B cell (primary cell): ENCODE measurements around the gene RAB15. TPM values are rescaled to one million over a fixed set of nuclear protein-coding genes. Genes with fewer than 3 reads are reported as not detected.

Source experiments
- ATAC-seq: fragments of 200-7000 bp; cut with Tn5 transposase; one replicate; pipeline ENCODE4 v1.10.0; 2021; ENCODE audit warnings: low read depth, mild to moderate bottlenecking, moderate number of reproducible peaks, moderate library complexity
- CTCF ChIA-PET: fragments of 350-600 bp; sonication (Branson Sonifier 250); formaldehyde crosslinking; loops from one replicate; lab custom pipeline; 2021; ENCODE audit warnings: antibody characterized with exemption, inconsistent platforms; lab: Charles Lee
- POLR2A ChIA-PET: fragments of 350-600 bp; sonication (Branson Sonifier 250); formaldehyde crosslinking; loops from one replicate; lab custom pipeline; 2021; ENCODE audit warnings: antibody characterized with exemption; lab: Charles Lee
- DNase-seq: peaks from one replicate; pipeline ENCODE4 v3.0.0; 2013
- H2AFZ ChIP-seq: 2 replicates; pipeline ENCODE4 v1.6.1; 2012; ENCODE audit warnings: mild to moderate bottlenecking, low read depth, low read length; ENCODE audit not compliant: insufficient read depth, poor library complexity, severe bottlenecking
- H3K27ac ChIP-seq, 2 donors: 1 replicate in 1 of 2; 2 replicates in 1 of 2; pipeline ENCODE4 v1.5.1; 2012 to 2013; ENCODE audit warnings: low read length in 2 of 2, mild to moderate bottlenecking in 2 of 2, moderate library complexity in 1 of 2
- H3K27me3 ChIP-seq, 4 experiments: fragments of 200-600 bp in 1 of 4; sonication (generic) in 1 of 4; replicated peaks in 1 of 4; 1 replicate in 2 of 4; 2 replicates in 2 of 4; pipeline versions ENCODE4 v1.6.1 to v1.7.0; 2013 to 2016; ENCODE audit warnings: low read length in 3 of 4, mild to moderate bottlenecking in 2 of 4, mixed read lengths in 1 of 4, moderate library complexity in 1 of 4; ENCODE audit not compliant: insufficient read depth in 4 of 4, control insufficient read depth in 3 of 4; ENCODE audit errors: control extremely low read depth in 1 of 4
- H3K36me3 ChIP-seq, 2 experiments: replicated peaks in 1 of 2; 1 replicate in 1 of 2; 2 replicates in 1 of 2; pipeline versions ENCODE4 v1.6.1 to v1.7.1; 2013; ENCODE audit warnings: low read length in 1 of 2; ENCODE audit not compliant: insufficient read depth in 2 of 2, control insufficient read depth in 1 of 2; ENCODE audit errors: control extremely low read depth in 1 of 2, extremely low read depth in 1 of 2
- H3K4me1 ChIP-seq, 2 donors: fragments of 200-600 bp in 1 of 2; sonication (generic) in 1 of 2; 1 replicate in 1 of 2; 2 replicates in 1 of 2; pipeline versions ENCODE4 v1.5.1 to v1.6.1; 2013 to 2017; ENCODE audit warnings: low read length in 2 of 2; ENCODE audit not compliant: control insufficient read depth in 2 of 2, insufficient read depth in 2 of 2
- H3K4me2 ChIP-seq: replicated peaks from 2 replicates; pipeline ENCODE3; 2012; ENCODE audit warnings: mild to moderate bottlenecking, low read depth, low read length; ENCODE audit not compliant: poor library complexity, severe bottlenecking
- H3K4me3 ChIP-seq, 5 experiments: fragments of 200-600 bp in 1 of 5; sonication (generic) in 1 of 5; 1 replicate in 3 of 5; 2 replicates in 2 of 5; pipeline versions ENCODE4 v1.5.1 to v1.7.0; 2011 to 2016; ENCODE audit warnings: low read length in 4 of 5, mild to moderate bottlenecking in 4 of 5, low read depth in 2 of 5, control low read depth in 1 of 5, moderate library complexity in 1 of 5; ENCODE audit not compliant: insufficient read depth in 1 of 5; ENCODE audit errors: control extremely low read depth in 1 of 5, extremely low read depth in 1 of 5
- H3K79me2 ChIP-seq: fragments of 200-600 bp; sonication (generic); one replicate; pipeline ENCODE4 v1.6.0; 2016; ENCODE audit warnings: low read length; ENCODE audit not compliant: control insufficient read depth, insufficient read depth
- H3K9ac ChIP-seq: fragments of 200-600 bp; sonication (generic); 2 replicates; pipeline ENCODE4 v1.6.1; 2017; ENCODE audit warnings: mild to moderate bottlenecking, low read length, moderate library complexity
- H3K9me3 ChIP-seq, 3 donors: one replicate each; pipeline versions ENCODE4 v1.6.1 to v1.7.1; 2013; ENCODE audit warnings: low read length in 2 of 3; ENCODE audit not compliant: control insufficient read depth in 2 of 3, insufficient read depth in 1 of 3; ENCODE audit errors: control extremely low read depth in 1 of 3
- H4K20me1 ChIP-seq: 2 replicates; pipeline ENCODE4 v1.6.0; 2012; ENCODE audit warnings: mild to moderate bottlenecking, low read length; ENCODE audit not compliant: insufficient read depth, control insufficient read depth, poor library complexity, severe bottlenecking
- H3K27ac Mint-ChIP-seq: one replicate; pipeline ENCODE4 v1.8.0; 2021; ENCODE audit warnings: mixed read lengths
- H3K27me3 Mint-ChIP-seq: one replicate; pipeline ENCODE4 v1.8.0; 2021; ENCODE audit warnings: mixed read lengths
- H3K4me1 Mint-ChIP-seq: one replicate; pipeline ENCODE4 v1.8.0; 2021; ENCODE audit warnings: mixed read lengths
- H3K4me3 Mint-ChIP-seq: one replicate; pipeline ENCODE4 v1.8.0; 2021; ENCODE audit warnings: mixed read lengths
- H3K9me3 Mint-ChIP-seq: one replicate; pipeline ENCODE4 v1.8.0; 2022; ENCODE audit warnings: mixed read lengths; ENCODE audit not compliant: insufficient read depth
- EZH2 ChIP-seq: IDR thresholded peaks from 2 replicates; pipeline ENCODE4 v1.6.1; 2012; ENCODE audit warnings: borderline replicate concordance, low read depth, mild to moderate bottlenecking, moderate library complexity, low read length; ENCODE audit not compliant: insufficient read depth, poor library complexity, severe bottlenecking
- WGBS: methylation state at CpG from one replicate; pipeline ENCODE4 v1.1.5; 2013; ENCODE audit warnings: missing lambda C conversion rate; ENCODE audit not compliant: insufficient coverage; 5-methylcytosine and 5-hydroxymethylcytosine counted together
- intact Hi-C: fragments of 100-400 bp; cut with micrococcal nuclease; formaldehyde crosslinking; loops from one replicate; pipeline ENCODE4 v1.10.0; 2022
- polyA plus RNA-seq: library from polyadenylated mRNA; depleted of rRNA; stranded (reverse); fragments of >200 nt; gene quantifications from 2 replicates; pipeline ENCODE4 v1.2.3, GENCODE V29; 2012
- total RNA-seq, 2 donors: library from RNA; stranded (reverse); fragments of 120-200 nt in 1 of 2; gene quantifications; 1 replicate in 1 of 2; 2 replicates in 1 of 2; pipeline versions ENCODE4 v1.2.3 to v1.2.4, GENCODE V29; 2013 to 2022
- TF ChIP-seq, protein P1 (sequence below): fragments of 200-600 bp; IDR thresholded peaks from one replicate; pipeline ENCODE4 v1.8.0; 2022; ENCODE audit warnings: antibody characterized with exemption, mild to moderate bottlenecking

Gene RAB15
- total and polyA plus RNA-seq, 2 donors (not counting 1 experiment from before 2014, with no cell fraction given) = 0.17 to 0.19 TPM

DNA sequence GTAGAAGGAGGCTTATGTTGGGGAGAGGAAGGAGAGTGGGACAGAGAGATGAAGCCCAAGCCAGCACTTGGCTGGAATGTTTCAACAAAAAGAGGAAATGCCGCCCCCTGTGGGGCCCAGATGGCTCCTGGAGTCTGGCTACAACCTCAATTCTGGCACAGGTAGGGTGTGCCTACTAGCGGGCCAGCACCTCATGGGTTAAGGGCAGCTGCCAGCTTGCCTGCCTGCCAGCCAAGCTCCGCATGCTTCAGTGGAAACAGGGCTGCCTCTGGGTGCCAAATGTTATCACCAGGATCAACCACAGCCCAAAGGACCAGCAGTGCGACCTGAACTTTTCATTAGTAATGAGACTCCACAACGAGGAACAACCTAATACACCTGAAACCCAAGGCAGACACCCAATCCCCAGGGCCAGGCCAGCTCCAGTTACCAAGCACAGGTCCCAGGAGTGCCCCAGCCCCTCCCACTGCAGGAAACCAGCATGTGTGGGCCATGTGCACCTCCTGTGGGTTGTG, 11.3 kb downstream of the RAB15 start:
- Histone ChIP-seq H3K79me2 (no peaks in the 10 kb centered on the region), H3K36me3 (no peaks in the 10 kb centered on the region), H3K4me2 (no peak overlapping the region), H2AFZ (no peak overlapping the region), H3K4me3 (no peak overlapping the region), H3K27ac (no peak overlapping the region), H3K9ac (no peak overlapping the region), H3K9me3 (no peaks in the 10 kb centered on the region), H3K4me1 (no peaks in the 10 kb centered on the region), H4K20me1 (no peaks in the 10 kb centered on the region), H3K27me3 (no peaks in the 10 kb centered on the region)
- TF ChIP-seq, protein P1, sequence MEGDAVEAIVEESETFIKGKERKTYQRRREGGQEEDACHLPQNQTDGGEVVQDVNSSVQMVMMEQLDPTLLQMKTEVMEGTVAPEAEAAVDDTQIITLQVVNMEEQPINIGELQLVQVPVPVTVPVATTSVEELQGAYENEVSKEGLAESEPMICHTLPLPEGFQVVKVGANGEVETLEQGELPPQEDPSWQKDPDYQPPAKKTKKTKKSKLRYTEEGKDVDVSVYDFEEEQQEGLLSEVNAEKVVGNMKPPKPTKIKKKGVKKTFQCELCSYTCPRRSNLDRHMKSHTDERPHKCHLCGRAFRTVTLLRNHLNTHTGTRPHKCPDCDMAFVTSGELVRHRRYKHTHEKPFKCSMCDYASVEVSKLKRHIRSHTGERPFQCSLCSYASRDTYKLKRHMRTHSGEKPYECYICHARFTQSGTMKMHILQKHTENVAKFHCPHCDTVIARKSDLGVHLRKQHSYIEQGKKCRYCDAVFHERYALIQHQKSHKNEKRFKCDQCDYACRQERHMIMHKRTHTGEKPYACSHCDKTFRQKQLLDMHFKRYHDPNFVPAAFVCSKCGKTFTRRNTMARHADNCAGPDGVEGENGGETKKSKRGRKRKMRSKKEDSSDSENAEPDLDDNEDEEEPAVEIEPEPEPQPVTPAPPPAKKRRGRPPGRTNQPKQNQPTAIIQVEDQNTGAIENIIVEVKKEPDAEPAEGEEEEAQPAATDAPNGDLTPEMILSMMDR = no peak
- TF ChIP-seq EZH2 = no peak
- 73% methylated on average over 5 of the region's 5 CpGs for WGBS
- no peaks in the 10 kb centered on the region for H3K9me3 Mint-ChIP-seq
- H3K4me3 Mint-ChIP-seq = no peak overlapping the region
- no peak overlapping the region for H3K27ac Mint-ChIP-seq
- ChIA-PET CTCF (no interaction called here), POLR2A (no interaction called here)
- intact Hi-C loops = no loop called here
- H3K27me3 Mint-ChIP-seq = no peaks in the 10 kb centered on the region
- H3K4me1 Mint-ChIP-seq = no peaks in the 10 kb centered on the region
- DNase-seq = no peak
- no peak for ATAC-seq

DNA sequence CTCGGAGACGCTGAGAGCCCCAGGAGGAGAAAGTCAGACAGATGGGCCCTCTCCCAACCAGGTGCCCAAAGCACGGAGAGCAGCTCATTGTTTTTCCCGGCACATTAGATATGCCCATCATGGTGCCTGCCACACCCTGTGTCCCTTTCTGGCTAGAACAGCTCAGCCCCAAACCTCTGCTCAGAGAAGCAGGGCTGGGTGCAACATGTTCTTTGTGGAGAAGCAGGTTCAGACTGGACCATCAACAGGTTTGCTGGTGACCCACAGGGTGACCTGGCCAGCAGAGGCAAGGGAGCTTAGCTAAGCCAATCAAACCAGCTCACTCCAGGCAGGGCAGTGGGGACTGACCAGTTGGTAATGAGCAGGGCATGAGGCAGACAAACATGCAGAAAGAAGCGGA, 13.4 kb downstream of the RAB15 start:
- H3K27me3 ChIP-seq = no peaks in the 10 kb centered on the region
- H3K4me3 ChIP-seq = no peak overlapping the region
- no peak overlapping the region for H3K4me2 ChIP-seq
- no peaks in the 10 kb centered on the region for H3K9me3 Mint-ChIP-seq
- POLR2A ChIA-PET = no interaction called here
- intact Hi-C loops = no loop called here
- TF ChIP-seq, protein P1 = no peak
- no peak for TF ChIP-seq EZH2
- no peak overlapping the region for H3K27ac Mint-ChIP-seq
- H3K9me3 ChIP-seq = no peaks in the 10 kb centered on the region
- H3K4me1 Mint-ChIP-seq = no peaks in the 10 kb centered on the region
- H3K4me3 Mint-ChIP-seq = no peak overlapping the region
- DNase-seq = no peak
- no peak overlapping the region for H3K27ac ChIP-seq
- CTCF ChIA-PET = no interaction called here
- ATAC-seq = no peak
- no peak overlapping the region for H2AFZ ChIP-seq
- H4K20me1 ChIP-seq = no peaks in the 10 kb centered on the region
- no peak overlapping the region for H3K9ac ChIP-seq
- H3K4me1 ChIP-seq = no peaks in the 10 kb centered on the region
- no peaks in the 10 kb centered on the region for H3K27me3 Mint-ChIP-seq
- H3K79me2 ChIP-seq = no peaks in the 10 kb centered on the region
- 98% methylated on average over 5 of the region's 5 CpGs for WGBS
- H3K36me3 ChIP-seq = no peaks in the 10 kb centered on the region
